Erythroblast (primary cell): ENCODE data around the gene SYCN.

Source experiments
- GATA1 ChIP-seq: IDR thresholded peaks from 2 replicates; pipeline ENCODE4 v1.6.1; 2011; ENCODE audit warnings: low read depth, mild to moderate bottlenecking, control low read depth, low read length, moderate library complexity
- POLR2A ChIP-seq: IDR thresholded peaks from 2 replicates; pipeline ENCODE4 v1.6.1; 2011; ENCODE audit warnings: mild to moderate bottlenecking, low read length

GRCh38 chr19:39199025-39199424, 5.0 kb downstream of the SYCN start:
- TF ChIP-seq POLR2A (no peak), GATA1 (no peak)
